Measurements from ENCODE around the gene ITGA11.
"Not testable (repeated sequence)": the region's sequence is repeated elsewhere in the genome, so short reads cannot be mapped to it uniquely, and the experiment has no call there.

Gene ITGA11

DNA sequence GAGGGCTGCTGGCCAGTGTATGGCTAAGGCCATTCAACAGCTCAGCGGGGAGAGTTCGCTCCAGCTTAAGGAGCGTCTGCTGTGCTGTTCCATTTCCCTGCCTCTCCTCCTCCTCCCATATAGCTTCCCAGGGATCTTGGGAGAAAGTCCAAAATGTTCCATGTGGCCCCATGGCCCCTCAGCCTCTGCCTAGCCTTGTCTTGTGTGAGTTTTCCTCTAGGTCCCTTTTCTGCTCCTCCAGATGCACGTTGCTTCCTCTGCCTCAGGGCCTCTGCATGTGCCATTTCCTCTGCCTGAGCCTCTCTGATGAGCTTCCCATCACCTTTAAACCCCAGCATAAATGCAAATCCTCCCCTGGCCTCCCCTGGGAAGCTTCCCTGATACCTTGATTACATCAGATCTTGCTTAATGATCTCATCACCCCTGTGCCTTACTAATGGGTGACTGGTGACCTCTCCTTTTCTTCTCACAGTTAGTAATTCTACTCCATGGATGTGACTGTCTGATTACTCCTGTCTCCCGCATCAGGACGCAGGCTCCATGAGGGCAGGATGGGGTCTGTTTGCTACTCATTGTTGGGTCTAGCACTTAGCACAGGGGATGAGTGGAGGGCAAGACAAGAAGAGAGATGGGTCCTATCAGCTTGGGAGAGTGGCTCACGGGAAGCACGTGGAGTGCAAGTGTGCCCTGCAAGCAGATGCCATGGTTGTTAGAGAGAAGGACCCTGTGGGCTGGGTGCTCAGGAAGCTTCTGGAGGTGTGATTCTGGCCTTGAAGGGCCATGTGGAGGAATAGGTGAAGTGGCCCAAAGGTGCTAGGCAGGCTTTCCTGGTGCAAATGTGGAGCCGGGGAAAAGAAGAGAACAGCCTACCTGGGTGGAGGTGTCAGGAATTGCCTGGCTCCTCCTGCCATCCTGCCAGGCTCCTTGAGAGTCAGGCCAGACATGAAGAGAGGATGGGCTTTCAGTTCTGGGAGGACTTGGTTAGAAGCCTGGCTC is 23.8 kb downstream of the ITGA11 start:
- DNase-seq = no peak

DNA sequence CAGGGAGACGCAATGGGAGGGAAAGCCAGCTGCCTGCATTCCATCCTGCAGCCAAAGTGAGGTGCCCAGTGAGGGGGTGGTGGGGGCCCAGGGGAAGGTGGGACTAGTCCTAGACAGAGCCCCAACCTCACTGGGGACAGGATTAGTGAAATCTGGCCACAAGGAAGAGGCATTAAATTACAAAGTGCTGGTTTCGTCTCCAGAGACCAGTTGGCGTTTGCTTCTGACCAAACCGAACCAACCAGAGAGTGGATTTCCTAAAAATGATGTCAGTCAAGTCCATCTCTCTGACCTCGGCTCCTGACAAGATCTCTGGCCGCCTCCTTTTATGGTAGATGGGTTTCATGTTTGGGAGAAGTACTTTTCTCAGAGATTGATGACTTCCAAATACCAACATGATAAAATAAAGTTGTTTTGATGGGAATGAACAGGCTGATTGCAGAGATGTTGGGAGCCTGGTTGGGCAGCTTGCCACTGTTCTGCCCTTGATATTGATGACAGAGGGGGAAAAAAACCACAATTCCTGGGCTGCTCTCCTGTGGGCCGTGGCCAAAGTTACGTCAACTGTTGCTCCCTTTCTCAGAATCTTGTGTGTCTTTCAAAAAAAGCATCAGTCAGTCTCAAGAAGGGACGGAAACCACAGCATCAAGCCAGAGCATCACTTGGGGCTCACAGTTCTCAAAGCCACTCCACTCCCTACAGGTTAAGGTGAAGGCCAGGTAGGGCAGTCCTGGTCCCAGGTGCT is 24.6 kb downstream of the ITGA11 start:
- no peak for DNase-seq

DNA sequence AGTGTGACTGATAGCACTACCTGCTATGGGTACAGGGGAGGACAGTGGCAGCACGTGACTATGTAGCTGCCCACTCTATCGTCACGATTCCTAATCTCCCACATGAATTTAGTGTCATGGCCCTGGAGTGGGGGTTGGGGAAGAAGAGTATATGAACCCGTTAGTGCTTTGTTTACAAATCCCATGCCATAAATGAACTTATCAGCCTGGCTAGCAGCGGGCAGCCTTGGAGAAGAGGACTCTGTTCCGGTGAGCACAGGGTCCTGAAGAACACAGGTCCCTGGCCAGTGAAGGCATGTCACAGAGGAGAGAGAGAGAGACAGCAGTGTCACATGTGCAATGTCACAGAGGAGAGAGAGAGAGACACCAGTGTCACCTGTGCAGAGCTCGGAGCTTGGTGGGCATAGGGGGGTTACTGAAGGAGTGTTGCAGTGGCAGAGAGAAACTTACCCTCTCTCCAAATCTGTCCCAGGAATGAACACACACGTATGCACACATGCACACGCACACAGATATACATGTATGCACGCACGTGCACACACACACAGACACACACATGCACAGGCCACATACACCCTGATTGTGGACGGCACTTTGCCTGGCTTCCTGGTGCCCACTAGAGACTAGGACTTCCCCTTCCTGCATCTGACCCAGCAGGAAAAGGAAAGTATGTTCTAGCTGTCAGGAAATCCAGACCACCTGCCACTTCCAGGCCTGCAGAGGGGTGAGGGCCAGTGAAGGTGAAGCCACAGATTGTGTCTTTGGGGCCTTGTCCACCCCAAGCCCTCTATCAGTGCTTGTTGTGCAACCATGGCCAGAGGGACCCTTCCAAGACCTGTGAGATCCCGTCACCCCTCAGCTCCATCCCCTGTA is 26.3 kb downstream of the ITGA11 start:
- DNase-seq = no peak

DNA sequence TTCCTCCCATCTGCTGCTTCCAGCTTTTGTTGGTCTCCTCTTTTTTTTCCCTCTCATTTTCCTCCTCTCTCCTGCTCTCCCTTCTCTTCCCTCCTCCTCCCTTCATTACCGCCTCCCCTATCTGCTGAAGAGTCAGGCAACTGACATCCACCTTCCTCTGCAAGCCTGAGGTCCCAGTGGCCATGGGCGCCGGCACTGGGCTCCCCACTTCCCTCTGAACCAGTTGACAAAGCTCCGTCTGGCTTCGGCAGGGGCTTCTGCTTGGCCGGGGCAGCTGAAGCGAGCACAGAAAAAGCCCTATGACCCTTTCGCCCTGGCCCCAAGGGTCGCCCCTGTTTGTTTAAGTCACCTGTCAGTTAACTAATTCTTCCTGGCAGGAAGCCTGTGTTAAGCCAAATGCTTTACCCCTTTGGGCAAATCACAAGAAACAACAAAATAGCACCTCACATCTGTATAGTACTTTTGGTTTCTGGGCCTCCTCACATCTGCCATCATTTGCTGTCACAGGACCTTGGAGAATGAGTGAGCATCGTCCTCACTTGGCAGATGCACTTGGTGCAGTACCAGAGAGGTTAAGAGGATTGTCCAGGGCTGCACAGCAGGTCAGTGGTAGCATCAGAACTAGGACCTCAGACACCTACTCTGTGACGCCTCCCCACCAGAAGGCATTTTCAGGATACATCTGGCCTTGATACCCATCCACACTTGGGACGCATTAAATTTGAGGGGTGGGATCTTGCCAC is 27.7 kb downstream of the ITGA11 start:
- DNase-seq = no peak

DNA sequence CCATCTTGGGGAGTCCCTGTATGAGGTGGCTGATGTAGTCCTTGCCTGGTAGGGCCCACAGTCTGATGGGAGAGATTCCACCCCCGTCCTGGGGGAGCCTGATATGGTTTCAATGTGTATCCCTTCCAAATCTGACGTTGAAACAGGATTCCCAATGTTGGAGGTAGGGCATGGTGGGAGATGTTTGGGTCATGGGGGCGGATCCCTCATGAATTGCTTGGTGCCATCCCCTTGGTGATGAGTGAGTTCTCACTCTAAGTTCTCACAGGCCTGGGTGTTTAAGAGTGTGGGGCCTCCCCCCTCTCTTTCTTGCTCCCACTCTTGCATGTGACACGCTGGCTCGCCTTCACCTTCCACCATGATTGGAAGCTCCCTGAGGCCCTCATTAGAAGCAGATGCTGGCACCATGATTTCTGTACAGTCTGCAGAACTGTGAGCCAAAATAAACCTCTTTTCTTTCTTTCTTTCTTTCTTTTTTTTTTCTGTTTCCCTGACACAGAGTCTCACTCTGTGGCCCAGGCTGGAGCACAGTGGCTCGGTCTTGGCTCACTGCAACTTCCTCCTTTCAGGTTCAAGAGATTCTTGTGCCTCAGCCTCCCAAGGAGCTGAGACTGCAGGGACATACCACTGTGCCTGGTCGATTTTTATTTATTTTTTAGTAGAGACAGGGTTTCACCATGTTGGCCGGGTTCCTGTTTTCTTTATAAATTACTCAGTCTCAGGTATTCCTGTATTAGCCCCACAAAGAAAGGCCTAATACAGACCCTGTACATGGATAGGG is 28.6 kb downstream of the ITGA11 start:
- DNase-seq = no peak

DNA sequence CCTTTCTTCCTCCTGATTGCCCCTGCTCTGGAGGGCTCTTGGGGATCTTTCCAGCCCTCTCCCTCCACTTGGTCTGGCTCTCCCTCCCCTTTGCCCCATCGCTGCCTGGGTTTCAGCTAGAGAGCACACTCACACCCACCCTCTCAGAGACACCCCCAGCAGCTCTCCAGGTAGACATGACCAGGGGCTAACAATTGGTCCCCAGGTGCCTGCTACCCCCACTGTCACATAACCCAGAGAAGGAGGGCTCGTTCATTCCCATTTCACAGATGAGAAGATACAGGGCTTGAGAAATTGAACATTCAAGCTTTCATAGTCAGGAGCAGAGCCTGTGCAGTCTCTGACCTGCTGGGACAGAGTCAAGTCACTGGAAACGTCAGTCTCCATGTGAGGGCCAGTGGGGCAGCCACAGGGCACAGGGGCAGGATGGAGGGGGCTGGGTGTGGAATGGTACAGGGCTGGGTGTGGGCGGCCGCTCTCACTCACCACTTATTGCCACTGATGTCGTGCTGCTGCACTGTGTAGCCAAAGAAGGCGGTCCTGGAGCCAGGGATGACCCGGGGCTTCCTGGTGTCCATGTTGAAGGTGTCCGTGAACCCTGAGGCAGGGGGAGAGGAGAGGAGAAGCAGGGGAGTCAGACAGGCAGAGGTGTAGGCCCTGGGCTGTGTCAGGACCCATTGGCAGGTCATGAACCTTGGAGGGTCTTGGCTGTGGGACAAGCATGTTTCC is 29.4 kb downstream of the ITGA11 start:
- DNase-seq = no peak

DNA sequence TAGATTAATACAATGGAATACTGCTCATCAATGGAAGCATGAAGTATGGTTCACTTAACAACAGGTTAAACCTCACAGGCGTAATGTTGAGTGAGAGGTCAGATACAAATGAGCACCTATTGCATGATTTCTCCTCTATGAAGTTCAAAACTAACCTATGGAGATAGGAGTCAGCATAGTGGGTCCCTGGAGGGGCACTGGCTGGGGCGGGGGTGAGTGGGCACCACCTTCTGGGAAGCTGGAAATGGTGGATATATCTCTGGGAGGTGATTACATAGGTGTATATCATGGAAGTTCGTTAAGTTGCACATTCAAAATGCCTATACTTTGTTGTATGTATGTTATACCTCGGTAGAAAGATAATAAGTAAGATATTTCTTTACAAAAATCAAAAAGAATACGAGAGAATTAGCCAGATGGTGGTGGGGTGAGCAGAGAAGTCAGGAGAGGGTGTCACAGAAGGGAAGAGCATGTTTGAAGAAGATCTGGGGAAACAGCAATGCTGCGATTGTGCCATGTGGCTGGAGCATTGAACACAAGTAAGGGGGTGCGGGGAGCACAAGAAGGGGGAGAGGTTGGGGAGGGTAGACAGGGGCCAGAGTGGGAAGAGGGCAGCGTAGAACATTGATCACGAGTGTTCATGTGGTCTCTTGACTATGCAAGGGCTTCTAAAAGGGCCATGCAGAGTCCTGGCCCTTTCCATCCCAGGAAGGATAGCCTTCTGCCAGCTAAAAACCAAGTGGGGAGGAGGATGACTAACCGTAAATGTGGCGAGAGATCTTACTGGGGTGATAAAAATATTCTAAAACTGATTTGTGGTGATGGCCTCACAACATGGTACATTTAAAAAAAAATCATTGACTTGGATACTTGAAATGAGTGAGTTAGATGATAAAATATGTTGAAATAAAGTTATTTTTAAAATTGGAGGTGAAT is 30.2 kb downstream of the ITGA11 start:
- DNase-seq = no peak

DNA sequence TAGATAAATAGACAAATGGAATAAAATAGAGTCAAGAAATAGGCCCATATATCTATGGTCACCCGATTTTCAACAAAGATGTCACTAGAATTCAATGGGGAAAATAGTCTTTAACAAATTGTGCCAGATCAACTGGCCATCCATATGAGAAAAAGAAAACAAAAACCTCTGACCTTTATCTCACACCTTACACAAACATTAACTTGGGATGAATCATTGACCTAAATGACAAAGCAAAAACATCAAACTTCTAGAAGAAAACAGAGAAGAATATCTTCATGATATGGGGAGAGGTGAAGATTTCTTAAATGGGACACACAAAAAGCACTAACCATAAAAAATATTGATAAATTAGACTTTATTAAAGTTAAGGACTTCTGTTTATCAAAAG is 31.9 kb downstream of the ITGA11 start:
- DNase-seq = no peak

DNA sequence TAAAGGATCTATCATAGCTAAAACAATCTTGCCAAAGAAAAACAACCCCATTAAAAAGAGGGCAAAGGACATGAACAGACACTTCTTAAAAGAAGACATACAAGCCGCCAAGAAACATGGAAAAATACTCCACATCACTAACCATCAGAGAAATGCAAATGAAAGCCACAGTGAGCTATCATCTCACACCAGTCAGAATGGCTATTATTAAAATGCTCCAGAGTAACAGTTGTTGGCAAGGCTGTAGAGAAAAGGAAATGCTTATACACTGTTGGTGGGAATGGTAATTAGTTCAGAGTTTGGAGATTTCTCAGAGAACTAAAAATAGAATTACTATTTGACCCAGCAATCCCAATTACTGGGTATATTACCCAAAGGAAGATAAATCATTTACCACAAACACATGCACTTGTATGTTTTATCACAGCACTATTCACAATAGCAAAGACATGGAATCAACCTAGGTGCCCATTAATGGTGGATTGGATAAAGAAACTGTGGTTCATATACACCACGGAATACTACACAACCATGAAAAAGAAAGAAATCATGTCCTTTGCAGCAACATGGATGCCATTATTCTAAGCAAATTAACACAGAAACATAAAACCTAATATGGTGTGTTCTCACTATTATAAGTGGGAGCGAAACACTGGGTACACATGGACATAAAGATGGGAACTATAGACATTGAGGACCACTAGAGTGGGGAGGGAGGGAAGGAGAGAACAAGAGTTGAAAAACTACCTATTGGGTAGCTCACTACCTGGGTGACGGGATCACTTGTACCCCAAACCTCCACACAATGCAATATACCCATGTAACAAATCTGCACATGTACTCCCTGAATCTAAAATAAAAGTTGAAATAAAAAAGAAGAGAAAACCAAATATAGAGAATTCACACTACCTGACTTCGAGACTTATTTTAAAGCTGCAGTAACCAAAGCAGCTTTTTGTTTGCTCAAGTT is 32.6 kb downstream of the ITGA11 start:
- DNase-seq = no peak

DNA sequence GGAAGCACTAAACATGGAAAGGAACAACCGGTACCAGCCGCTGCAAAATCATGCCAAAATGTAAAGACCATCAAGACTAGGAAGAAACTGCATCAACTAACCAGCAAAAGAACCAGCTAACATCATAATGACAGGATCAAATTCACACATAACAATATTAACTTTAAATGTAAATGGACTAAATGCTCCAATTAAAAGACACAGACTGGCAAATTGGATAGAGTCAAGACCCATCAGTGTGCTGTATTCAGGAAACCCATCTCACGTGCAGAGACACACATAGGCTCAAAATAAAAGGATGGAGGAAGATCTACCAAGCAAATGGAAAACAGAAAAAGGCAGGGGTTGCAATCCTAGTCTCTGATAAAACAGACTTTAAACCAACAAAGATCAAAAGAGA is 34.0 kb downstream of the ITGA11 start:
- DNase-seq = not testable (repeated sequence)

DNA sequence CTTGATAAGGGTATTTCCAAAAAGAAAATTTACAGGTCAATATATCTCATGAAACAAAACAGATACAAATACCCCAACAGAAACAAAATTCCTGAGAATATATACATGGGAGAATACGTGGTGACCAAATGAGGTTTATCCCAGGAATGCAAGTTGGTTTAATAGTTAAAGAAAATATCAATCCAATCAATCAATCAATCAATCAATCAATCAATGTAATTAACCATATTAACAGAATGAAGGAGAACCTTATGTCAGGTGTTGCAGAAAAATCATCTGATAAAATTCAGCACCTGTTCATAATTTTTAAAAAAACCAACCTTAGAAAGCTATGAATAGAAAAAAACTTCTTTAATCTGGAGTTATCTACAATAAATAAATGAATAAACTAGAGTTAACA is 35.9 kb downstream of the ITGA11 start:
- no peak for DNase-seq

DNA sequence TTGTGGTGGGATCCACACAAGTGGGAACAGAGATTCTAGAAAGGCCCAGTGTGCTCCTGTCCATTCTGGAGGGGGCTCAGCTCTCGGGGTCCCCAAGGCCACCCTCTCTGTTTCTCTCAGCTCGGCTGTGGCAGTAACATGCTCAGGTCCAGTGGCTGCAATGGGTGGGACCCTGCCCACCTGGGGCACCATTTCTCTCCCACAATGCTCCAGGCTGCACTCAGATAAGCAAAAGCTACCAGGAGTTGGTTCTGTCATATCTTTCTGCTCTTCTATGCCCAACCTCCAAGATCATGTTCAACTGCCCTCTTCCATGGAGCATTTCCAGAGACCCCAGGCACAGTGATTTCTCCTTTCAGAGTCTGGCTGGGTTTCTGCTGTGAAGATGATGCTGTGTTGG is 40.8 kb downstream of the ITGA11 start:
- DNase-seq = no peak

DNA sequence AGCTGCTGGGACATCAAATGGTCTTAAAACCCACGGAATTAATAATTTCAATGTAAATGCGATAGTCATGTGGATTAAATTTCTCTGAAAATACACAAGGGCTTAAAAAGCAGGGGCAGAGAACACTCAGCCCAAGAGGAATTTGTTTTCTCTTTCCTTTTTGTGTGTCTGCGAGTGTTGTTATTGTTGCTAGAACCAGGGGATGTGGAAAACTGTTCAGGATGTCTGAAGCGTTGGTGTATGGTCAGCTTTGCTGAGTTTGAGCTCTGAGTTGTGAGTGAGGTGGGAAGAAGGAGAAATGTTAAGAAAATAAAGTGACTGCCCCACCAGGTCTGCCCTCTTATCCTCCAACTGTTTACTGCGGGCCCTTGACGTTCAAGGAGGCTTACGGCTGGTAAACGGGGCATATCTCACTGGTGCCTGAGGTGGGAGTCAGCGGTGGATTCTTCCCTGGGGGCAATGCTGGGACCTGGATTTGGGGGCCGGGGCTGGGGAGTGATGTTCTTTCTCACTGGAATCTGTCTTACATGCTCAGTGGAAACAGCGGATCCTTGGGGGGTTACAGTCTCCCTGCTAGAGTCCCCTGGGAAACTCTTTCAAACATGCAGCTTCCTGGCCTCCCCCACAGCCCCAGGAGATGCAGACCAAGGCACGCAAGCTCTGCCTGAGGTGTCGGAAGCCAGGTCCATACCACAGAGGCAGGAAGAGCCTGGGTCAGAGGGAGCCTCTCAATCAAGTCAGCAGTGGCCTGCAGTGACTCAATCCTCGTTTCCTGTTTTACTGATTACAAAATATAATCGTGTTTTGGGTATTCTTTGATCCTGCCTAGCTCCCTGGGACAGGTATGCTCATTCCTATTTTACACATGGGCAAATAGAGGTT is 41.8 kb downstream of the ITGA11 start:
- DNase-seq = no peak

DNA sequence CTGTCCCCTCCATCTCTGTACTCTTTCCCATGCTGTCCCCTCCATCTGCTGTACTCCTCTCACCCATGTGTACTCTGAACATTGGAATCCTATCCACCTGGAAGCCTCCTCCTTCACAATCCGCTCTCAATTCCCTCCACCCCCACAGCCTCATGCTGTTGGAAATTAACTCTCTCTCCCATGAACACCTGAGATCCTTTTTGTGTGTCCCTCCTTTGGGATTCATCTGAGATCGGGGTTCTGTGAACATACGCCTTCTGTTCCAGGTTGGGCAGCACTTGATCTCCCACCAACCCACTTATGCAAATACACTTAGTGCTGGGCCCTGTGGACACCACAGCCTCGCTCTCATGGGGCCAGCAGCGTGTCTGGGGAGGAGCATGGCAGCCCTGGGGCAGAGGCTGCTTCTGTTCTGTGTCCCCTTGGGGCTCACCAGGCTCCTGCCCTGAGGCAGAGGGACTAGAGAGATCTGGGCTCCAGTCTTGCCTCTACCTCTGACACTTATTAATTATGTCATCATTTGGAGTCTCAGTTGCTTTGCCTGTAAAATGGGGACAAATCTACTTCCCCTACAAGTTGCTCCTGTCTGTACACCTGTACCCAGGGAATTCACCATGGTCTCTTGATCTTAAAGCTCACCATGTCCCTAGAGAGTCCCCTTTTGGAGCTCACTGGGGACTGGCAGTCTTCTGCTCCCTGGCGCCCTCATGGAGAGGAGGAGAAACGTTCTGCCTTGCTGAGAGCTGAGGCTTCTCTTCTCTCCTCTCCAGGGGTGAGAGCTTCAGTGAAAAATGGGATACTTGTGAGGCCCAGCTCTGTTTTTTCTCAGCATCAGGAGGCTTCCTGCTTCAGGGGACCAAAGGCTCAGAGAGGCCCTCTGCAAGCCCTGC is 42.7 kb downstream of the ITGA11 start:
- DNase-seq = no peak

DNA sequence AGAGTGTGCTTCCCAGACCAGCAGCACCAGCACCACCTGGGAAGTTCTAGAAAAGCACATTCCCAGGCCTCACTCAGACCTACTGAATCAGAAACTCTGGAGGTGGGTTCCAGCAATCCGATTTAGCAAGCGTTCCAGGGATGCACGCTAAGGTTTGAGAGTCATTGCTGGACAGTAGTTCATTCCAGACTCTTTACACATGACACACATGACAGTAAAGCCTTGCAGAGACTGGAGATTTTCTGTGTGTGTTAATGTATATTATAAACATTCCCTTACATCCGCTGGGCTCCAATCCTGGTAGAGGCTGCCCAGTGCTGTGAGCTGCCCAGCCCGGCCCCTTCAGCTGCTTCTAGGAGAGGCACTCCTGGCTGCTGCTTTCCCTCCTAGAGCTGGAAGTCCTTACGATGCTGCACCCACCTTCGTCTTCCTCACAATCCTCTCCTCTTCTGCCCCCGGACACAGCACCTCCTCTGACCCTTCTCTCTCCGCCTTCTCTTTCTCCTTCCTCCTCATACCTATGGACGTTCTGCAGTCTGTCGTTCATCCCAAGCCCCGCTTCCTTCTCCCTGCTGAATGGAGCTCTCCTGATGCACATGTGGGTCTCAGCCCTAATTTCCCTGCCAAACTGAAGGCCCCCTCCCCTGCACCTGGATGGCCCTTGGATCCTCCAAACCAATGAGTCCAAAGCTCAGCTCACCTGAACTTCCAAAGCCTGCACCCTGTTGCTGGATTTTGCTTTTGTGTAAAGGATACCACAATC is 44.4 kb downstream of the ITGA11 start:
- DNase-seq = no peak

Data from NCI-H1092 treated with DMSO at 0.1 percent for 48 hours (cell line).